ENCODE measurements around the gene FMR1NB. TPM values are rescaled to one million over a fixed set of nuclear protein-coding genes. Genes with fewer than 3 reads are reported as not detected.

The FMR1NB gene
- total RNA-seq, 1 experiment from 2014 or later = not detected

DNA sequence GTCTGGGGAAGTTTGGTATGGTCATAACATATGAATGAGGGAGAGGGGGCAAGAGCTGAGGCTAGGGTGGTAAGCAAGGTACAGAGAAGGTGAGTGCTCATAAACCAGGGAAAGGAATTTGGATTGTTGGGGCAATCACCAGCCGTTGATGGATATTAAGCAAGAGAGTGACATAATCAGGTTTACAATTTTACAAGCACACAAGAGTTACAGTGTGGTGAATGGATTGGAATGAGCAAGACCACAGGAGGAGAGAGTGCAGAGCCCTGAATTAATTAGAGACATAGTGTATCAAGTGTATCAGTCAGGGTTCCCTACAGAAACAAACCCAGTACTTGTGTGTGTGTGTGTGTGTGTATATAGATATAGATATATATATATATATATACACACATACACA, 18.7 kb upstream of the FMR1NB start:
- H3K9me3 ChIP-seq (ENCODE audit: control insufficient read depth, insufficient read depth, low read depth, low read length) = no peaks in the 10 kb centered on the region
- CTCF ChIA-PET = no interaction called here
- no TSS peak for BruUV-seq (replicated peaks)
- TF ChIP-seq, protein P1, sequence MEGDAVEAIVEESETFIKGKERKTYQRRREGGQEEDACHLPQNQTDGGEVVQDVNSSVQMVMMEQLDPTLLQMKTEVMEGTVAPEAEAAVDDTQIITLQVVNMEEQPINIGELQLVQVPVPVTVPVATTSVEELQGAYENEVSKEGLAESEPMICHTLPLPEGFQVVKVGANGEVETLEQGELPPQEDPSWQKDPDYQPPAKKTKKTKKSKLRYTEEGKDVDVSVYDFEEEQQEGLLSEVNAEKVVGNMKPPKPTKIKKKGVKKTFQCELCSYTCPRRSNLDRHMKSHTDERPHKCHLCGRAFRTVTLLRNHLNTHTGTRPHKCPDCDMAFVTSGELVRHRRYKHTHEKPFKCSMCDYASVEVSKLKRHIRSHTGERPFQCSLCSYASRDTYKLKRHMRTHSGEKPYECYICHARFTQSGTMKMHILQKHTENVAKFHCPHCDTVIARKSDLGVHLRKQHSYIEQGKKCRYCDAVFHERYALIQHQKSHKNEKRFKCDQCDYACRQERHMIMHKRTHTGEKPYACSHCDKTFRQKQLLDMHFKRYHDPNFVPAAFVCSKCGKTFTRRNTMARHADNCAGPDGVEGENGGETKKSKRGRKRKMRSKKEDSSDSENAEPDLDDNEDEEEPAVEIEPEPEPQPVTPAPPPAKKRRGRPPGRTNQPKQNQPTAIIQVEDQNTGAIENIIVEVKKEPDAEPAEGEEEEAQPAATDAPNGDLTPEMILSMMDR (IDR thresholded peaks at IDR 0.05) = no peak
- TF ChIP-seq SIN3A (IDR thresholded peaks at IDR 0.05; ENCODE audit: borderline replicate concordance, insufficient read depth, low read depth, low read length) = no peak
- TF ChIP-seq, protein P2, sequence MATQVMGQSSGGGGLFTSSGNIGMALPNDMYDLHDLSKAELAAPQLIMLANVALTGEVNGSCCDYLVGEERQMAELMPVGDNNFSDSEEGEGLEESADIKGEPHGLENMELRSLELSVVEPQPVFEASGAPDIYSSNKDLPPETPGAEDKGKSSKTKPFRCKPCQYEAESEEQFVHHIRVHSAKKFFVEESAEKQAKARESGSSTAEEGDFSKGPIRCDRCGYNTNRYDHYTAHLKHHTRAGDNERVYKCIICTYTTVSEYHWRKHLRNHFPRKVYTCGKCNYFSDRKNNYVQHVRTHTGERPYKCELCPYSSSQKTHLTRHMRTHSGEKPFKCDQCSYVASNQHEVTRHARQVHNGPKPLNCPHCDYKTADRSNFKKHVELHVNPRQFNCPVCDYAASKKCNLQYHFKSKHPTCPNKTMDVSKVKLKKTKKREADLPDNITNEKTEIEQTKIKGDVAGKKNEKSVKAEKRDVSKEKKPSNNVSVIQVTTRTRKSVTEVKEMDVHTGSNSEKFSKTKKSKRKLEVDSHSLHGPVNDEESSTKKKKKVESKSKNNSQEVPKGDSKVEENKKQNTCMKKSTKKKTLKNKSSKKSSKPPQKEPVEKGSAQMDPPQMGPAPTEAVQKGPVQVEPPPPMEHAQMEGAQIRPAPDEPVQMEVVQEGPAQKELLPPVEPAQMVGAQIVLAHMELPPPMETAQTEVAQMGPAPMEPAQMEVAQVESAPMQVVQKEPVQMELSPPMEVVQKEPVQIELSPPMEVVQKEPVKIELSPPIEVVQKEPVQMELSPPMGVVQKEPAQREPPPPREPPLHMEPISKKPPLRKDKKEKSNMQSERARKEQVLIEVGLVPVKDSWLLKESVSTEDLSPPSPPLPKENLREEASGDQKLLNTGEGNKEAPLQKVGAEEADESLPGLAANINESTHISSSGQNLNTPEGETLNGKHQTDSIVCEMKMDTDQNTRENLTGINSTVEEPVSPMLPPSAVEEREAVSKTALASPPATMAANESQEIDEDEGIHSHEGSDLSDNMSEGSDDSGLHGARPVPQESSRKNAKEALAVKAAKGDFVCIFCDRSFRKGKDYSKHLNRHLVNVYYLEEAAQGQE (IDR thresholded peaks at IDR 0.05; ENCODE audit: insufficient read depth in 1 of 2, low read depth in 2 of 2, low read length in 1 of 2) = no peak
- no peak for TF ChIP-seq POLR2AphosphoS5 (IDR thresholded peaks at IDR 0.05; ENCODE audit: low read depth, low read length)
- TF ChIP-seq TCF7L2 (IDR thresholded peaks at IDR 0.05; ENCODE audit: low read depth, low read length) = no peak
- H3K27ac ChIP-seq (ENCODE audit: low read length) = no peak overlapping the region
- ATAC-seq = no peak
- no peaks in the 10 kb centered on the region for H3K36me3 ChIP-seq (ENCODE audit: control insufficient read depth, insufficient read depth, low read length)
- in situ Hi-C loops (cut with HindIII; ENCODE audit: low pct_unique_long_range_greater_than_20kb, low sequenced_read_pairs) (no loop called here), intact Hi-C loops (cut with micrococcal nuclease; ENCODE audit: unreplicated experiment) (no loop called here)
- H3K4me1 ChIP-seq (ENCODE audit: control insufficient read depth, insufficient read depth, low read length) = no peaks in the 10 kb centered on the region
- no peaks in the 10 kb centered on the region for H3K27me3 ChIP-seq (ENCODE audit: control insufficient read depth, insufficient read depth, low read length)
- H3K4me3 ChIP-seq (ENCODE audit: low read depth in 2 of 2, low read length in 2 of 2) = no peak overlapping the region
- POLR2A ChIA-PET = no interaction called here
- DNase-seq (ENCODE audit: low read depth, low spot score) = no peak

DNA sequence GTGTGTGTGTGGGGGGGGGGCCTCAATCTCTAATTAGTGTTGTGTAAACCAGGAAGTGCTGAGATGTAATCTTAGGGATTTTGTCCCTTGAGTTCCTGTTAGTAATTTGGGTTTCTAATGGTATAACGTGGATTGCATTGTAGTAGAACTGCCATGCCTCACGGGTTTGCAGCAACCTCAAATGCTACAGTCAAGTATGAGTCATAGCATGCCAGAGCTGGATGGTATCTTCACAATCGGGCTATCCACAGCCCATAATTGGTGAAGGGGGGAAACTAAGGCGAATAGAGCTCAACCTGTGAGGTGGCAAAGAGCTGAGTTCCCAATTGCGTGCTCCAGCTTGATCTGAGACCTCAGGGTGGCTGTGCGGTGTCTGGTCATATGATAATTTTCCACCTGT, 2.2 kb upstream of the FMR1NB start:
- ATAC-seq = no peak
- BruUV-seq (replicated peaks) = no TSS peak
- Histone ChIP-seq H3K4me1 (ENCODE audit: control insufficient read depth, insufficient read depth, low read length) (no peaks in the 10 kb centered on the region), H3K27me3 (ENCODE audit: control insufficient read depth, insufficient read depth, low read length) (no peaks in the 10 kb centered on the region), H3K9me3 (ENCODE audit: control insufficient read depth, insufficient read depth, low read depth, low read length) (no peaks in the 10 kb centered on the region), H3K27ac (ENCODE audit: low read length) (no peak overlapping the region), H3K4me3 (ENCODE audit: low read depth in 2 of 2, low read length in 2 of 2) (no peak overlapping the region), H3K36me3 (ENCODE audit: control insufficient read depth, insufficient read depth, low read length) (no peaks in the 10 kb centered on the region)
- ChIA-PET POLR2A (no interaction called here), CTCF (no interaction called here)
- TF ChIP-seq POLR2AphosphoS5 (IDR thresholded peaks at IDR 0.05; ENCODE audit: low read depth, low read length) (no peak), SIN3A (IDR thresholded peaks at IDR 0.05; ENCODE audit: borderline replicate concordance, insufficient read depth, low read depth, low read length) (no peak)
- TF ChIP-seq, protein P1 (IDR thresholded peaks at IDR 0.05) = no peak
- TF ChIP-seq, protein P2 (IDR thresholded peaks at IDR 0.05; ENCODE audit: insufficient read depth in 1 of 2, low read depth in 2 of 2, low read length in 1 of 2) = no peak
- intact Hi-C loops (cut with micrococcal nuclease; ENCODE audit: unreplicated experiment) (no loop called here), in situ Hi-C loops (cut with HindIII; ENCODE audit: low pct_unique_long_range_greater_than_20kb, low sequenced_read_pairs) (no loop called here)
- DNase-seq (ENCODE audit: low read depth, low spot score) = no peak

Measured in Panc1 (cell line).